CD14-positive monocyte (primary cell): ENCODE measurements around the gene PLCH2. TPM values are rescaled to one million over a fixed set of nuclear protein-coding genes. Genes with fewer than 3 reads are reported as not detected.

Experiments used
- DNase-seq, 3 donors: peaks; one replicate each; pipeline ENCODE4 v3.0.0-alpha.2; 2011 to 2022
- H2AFZ ChIP-seq: 2 replicates; pipeline ENCODE4 v1.6.0; 2012; ENCODE audit warnings: mild to moderate bottlenecking, low read depth, low read length, inconsistent platforms; ENCODE audit not compliant: insufficient read depth, poor library complexity, severe bottlenecking
- H3K27ac ChIP-seq, 2 donors: 1 replicate in 1 of 2; 2 replicates in 1 of 2; pipeline ENCODE4 v1.5.1; 2012 to 2013; ENCODE audit warnings: low read length in 2 of 2, control low read depth in 1 of 2, inconsistent platforms in 1 of 2, low read depth in 1 of 2, mild to moderate bottlenecking in 1 of 2
- H3K27me3 ChIP-seq, 2 donors: one replicate each; pipeline versions ENCODE4 v1.6.0 to v1.6.1; 2011 to 2013; ENCODE audit warnings: low read length in 2 of 2; ENCODE audit not compliant: control insufficient read depth in 2 of 2, insufficient read depth in 2 of 2
- H3K36me3 ChIP-seq, 2 donors: replicated peaks in 1 of 2; 1 replicate in 1 of 2; 2 replicates in 1 of 2; pipeline versions ENCODE4 v1.5.1 to v1.6.1; 2012 to 2013; ENCODE audit warnings: low read length in 2 of 2, control low read depth in 1 of 2, inconsistent platforms in 1 of 2, mild to moderate bottlenecking in 1 of 2; ENCODE audit not compliant: insufficient read depth in 2 of 2, control insufficient read depth in 1 of 2
- H3K4me1 ChIP-seq, 2 donors: 1 replicate in 1 of 2; 2 replicates in 1 of 2; pipeline versions ENCODE4 v1.5.1 to v1.6.1; 2012 to 2013; ENCODE audit warnings: low read length in 2 of 2, control low read depth in 1 of 2, inconsistent platforms in 1 of 2, mild to moderate bottlenecking in 1 of 2, moderate library complexity in 1 of 2; ENCODE audit not compliant: insufficient read depth in 2 of 2, control insufficient read depth in 1 of 2
- H3K4me2 ChIP-seq: replicated peaks from 2 replicates; pipeline ENCODE3; 2012; ENCODE audit warnings: low read length, moderate library complexity, mild to moderate bottlenecking; ENCODE audit not compliant: poor library complexity, severe bottlenecking; ENCODE audit errors: extremely low read depth
- H3K4me3 ChIP-seq, 3 experiments: fragments of 200-600 bp in 1 of 3; sonication (generic) in 1 of 3; replicated peaks in 1 of 3; 1 replicate in 2 of 3; 2 replicates in 1 of 3; pipeline ENCODE4 v1.5.1; 2011 to 2013; ENCODE audit warnings: low read length in 3 of 3, mild to moderate bottlenecking in 3 of 3, control low read depth in 2 of 3, low read depth in 2 of 3, inconsistent platforms in 1 of 3, moderate library complexity in 1 of 3
- H3K79me2 ChIP-seq: 2 replicates; pipeline ENCODE4 v1.6.0; 2012; ENCODE audit warnings: mild to moderate bottlenecking, control low read depth, inconsistent platforms, low read length, moderate library complexity; ENCODE audit not compliant: insufficient read depth
- H3K9ac ChIP-seq: 2 replicates; pipeline ENCODE4 v1.6.0; 2017; ENCODE audit warnings: low read length, mild to moderate bottlenecking; ENCODE audit not compliant: insufficient read depth, poor library complexity, severe bottlenecking
- H3K9me3 ChIP-seq, 2 donors: replicated peaks in 1 of 2; 1 replicate in 1 of 2; 2 replicates in 1 of 2; pipeline versions ENCODE4 v1.5.1 to v1.6.1; 2012 to 2013; ENCODE audit warnings: low read length in 2 of 2, control low read depth in 1 of 2; ENCODE audit not compliant: control insufficient read depth in 1 of 2, insufficient read depth in 1 of 2
- H4K20me1 ChIP-seq: 2 replicates; pipeline ENCODE4 v1.6.0; 2012; ENCODE audit warnings: mild to moderate bottlenecking, low read length, control low read depth, moderate library complexity; ENCODE audit not compliant: insufficient read depth
- H3K27ac Mint-ChIP-seq, 7 donors: one replicate each; pipeline ENCODE4 v1.8.0; 2020; ENCODE audit warnings: mild to moderate bottlenecking in 7 of 7, mixed read lengths in 7 of 7, moderate library complexity in 6 of 7, inconsistent platforms in 2 of 7
- H3K27me3 Mint-ChIP-seq, 3 donors: one replicate each; pipeline ENCODE4 v1.8.0; 2021 to 2022; ENCODE audit warnings: low read depth in 3 of 3, mild to moderate bottlenecking in 3 of 3, mixed read lengths in 3 of 3, moderate library complexity in 3 of 3, inconsistent platforms in 1 of 3
- H3K36me3 Mint-ChIP-seq, 2 donors: one replicate each; pipeline ENCODE4 v1.8.0; 2020; ENCODE audit warnings: mixed read lengths in 2 of 2, inconsistent platforms in 1 of 2, mild to moderate bottlenecking in 1 of 2
- H3K4me1 Mint-ChIP-seq: one replicate; pipeline ENCODE4 v1.8.0; 2020; ENCODE audit warnings: mild to moderate bottlenecking, mixed read lengths
- H3K4me3 Mint-ChIP-seq, 2 donors: one replicate each; pipeline ENCODE4 v1.8.0; 2020; ENCODE audit warnings: mild to moderate bottlenecking in 2 of 2, mixed read lengths in 2 of 2, moderate library complexity in 1 of 2
- H3K9me3 Mint-ChIP-seq, 7 donors: one replicate each; pipeline ENCODE4 v1.8.0; 2020 to 2022; ENCODE audit warnings: mixed read lengths in 7 of 7, mild to moderate bottlenecking in 6 of 7, moderate library complexity in 6 of 7, inconsistent platforms in 2 of 7
- CTCF ChIP-seq: fragments of 200-600 bp; IDR thresholded peaks from one replicate; pipeline ENCODE4 v1.8.0; 2022; ENCODE audit warnings: antibody characterized with exemption, mild to moderate bottlenecking
- WGBS: methylation state at CpG from one replicate; pipeline ENCODE4 v1.1.5; 2013; ENCODE audit warnings: missing lambda C conversion rate; ENCODE audit not compliant: insufficient coverage; 5-methylcytosine and 5-hydroxymethylcytosine counted together
- intact Hi-C, 2 donors: fragments of 100-400 bp; cut with micrococcal nuclease; formaldehyde crosslinking; loops; one replicate each; pipeline versions ENCODE4 v1.15.0 to v1.15.1; 2023
- polyA plus RNA-seq, 3 donors: library from polyadenylated mRNA; depleted of rRNA in 1 of 3; unstranded in 2 of 3; stranded (reverse) in 1 of 3; fragments of 300-500 nt in 2 of 3; fragments of >200 nt in 1 of 3; fragmentation: Illumina TruSeq in 2 of 3; gene quantifications; 1 replicate in 2 of 3; 2 replicates in 1 of 3; pipeline ENCODE4 v1.2.3, GENCODE V29; 2012 to 2021

Gene PLCH2
- polyA plus RNA-seq, 3 donors: 1.2 TPM; not detected in 2

GRCh38 chr1:2472109-2472508, 4.0 kb upstream of the PLCH2 start:
- Histone ChIP-seq H3K9me3 (no peaks in the 10 kb centered on the region), H3K27me3 (peaks cover 0 to 3% of the 10 kb centered on the region in 2 donors), H4K20me1 (no peaks in the 10 kb centered on the region), H3K4me2 (no peak overlapping the region), H3K4me3 (no peak overlapping the region), H2AFZ (no peak overlapping the region), H3K36me3 (no peaks in the 10 kb centered on the region), H3K79me2 (no peaks in the 10 kb centered on the region), H3K4me1 (no peaks in the 10 kb centered on the region), H3K27ac (no peak overlapping the region), H3K9ac (no peak overlapping the region)
- Mint-ChIP-seq H3K9me3 (no peaks in the 10 kb centered on the region), H3K27ac (no peak overlapping the region), H3K4me3 (no peak overlapping the region), H3K36me3 (no peaks in the 10 kb centered on the region), H3K27me3 (peaks cover 0 to 13% (median 4%) of the 10 kb centered on the region in 3 donors), H3K4me1 (no peaks in the 10 kb centered on the region)
- no peak for DNase-seq
- 80% methylated on average over 9 of the region's 17 CpGs for WGBS
- intact Hi-C loops: no loop called here
- no peak for TF ChIP-seq CTCF

GRCh38 chr1:2472561-2473177, 3.4 kb upstream of the PLCH2 start:
- Mint-ChIP-seq H3K27me3 (peaks cover 0 to 13% (median 4%) of the 10 kb centered on the region in 3 donors), H3K4me1 (no peaks in the 10 kb centered on the region), H3K9me3 (no peaks in the 10 kb centered on the region), H3K36me3 (no peaks in the 10 kb centered on the region), H3K27ac (no peak overlapping the region), H3K4me3 (no peak overlapping the region)
- no peaks in the 10 kb centered on the region for H4K20me1 ChIP-seq
- H3K9me3 ChIP-seq: no peaks in the 10 kb centered on the region
- no peak overlapping the region for H3K27ac ChIP-seq
- no peak for DNase-seq
- intact Hi-C loops: no loop called here
- no peak overlapping the region for H3K9ac ChIP-seq
- no peaks in the 10 kb centered on the region for H3K36me3 ChIP-seq
- H3K79me2 ChIP-seq: no peaks in the 10 kb centered on the region
- H3K4me1 ChIP-seq: no peaks in the 10 kb centered on the region
- no peak overlapping the region for H3K4me2 ChIP-seq
- no peak overlapping the region for H2AFZ ChIP-seq
- no peak for TF ChIP-seq CTCF
- H3K27me3 ChIP-seq: peaks cover 0 to 3% of the 10 kb centered on the region in 2 donors
- 87% methylated on average over 19 of the region's 25 CpGs for WGBS
- no peak overlapping the region for H3K4me3 ChIP-seq
